ENCODE data around the gene ZNF777. TPM values are rescaled to one million over a fixed set of nuclear protein-coding genes. Genes with fewer than 3 reads are reported as not detected.

The ZNF777 gene
- polyA plus RNA-seq, 2 of the 4 experiments (the other 2 are of a cell fraction) = 5.4 to 10.5 TPM

DNA sequence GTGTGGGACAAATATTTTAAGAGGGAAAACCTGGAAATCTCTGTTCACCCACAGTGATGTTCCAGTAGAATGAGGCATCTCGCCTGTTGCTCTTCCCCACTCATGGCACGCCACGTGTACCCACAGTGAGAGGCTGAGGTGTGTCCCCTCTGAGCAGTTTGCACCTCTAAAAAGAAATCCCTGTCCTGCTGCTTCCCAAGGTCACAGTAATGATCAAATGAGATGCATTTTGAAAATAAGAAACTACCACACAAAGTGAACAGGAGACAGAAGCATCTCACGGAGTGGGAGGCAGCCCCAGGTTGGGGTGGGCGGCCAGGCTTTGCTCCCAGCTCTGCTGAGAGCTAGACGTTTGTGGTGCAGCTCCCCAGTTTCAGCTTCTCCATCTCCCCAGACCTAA, 12.4 kb upstream of the ZNF777 start (continued):
- no peak for TF ChIP-seq CHD4 (IDR thresholded peaks at IDR 0.05; ENCODE audit: borderline replicate concordance)
- TF ChIP-seq, protein P1, sequence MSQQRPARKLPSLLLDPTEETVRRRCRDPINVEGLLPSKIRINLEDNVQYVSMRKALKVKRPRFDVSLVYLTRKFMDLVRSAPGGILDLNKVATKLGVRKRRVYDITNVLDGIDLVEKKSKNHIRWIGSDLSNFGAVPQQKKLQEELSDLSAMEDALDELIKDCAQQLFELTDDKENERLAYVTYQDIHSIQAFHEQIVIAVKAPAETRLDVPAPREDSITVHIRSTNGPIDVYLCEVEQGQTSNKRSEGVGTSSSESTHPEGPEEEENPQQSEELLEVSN (IDR thresholded peaks at IDR 0.05; ENCODE audit: borderline replicate concordance, low read depth) = no peak

DNA sequence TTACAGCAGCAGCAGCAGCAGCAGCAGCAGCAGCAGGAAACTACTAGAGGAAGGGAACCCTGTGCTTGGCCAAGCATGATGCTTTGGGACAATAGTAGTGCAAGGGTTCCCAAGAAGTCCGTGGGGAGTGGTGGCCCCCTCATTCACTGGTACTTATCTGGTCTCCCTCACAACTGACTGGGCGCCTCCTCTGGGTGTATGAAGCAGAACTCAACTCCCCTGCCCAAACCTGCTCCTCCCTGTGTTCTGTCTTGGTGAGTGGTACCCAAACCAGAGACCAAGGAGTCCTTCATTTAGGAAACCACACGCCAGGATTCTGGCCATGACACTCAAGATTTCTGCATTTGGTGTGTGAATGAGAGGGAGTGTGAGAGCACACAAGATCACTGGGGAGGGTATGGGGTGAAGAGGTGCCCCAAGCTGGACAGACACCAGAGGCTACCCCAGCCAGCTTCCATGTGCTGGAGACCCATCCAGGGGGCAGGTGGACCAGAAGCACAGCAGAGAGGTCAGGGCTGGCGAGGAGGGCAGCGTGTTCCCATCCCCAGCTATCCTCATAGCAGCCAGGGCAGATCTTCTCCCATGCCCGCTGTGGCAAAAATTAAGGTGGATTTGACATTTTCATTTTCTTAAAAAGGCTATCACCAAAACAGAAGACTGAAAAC, 10.6 kb upstream of the ZNF777 start:
- Histone ChIP-seq H3K4me2 (no peak overlapping the region), H3K4me3 (no peak overlapping the region), H3K27ac (no peak overlapping the region), H3K9me3 (peaks cover 14% of the 10 kb centered on the region), H3K4me1 (no peaks in the 10 kb centered on the region)
- POLR2A ChIA-PET = no interaction called here
- 97% methylated on average over 6 of the region's 6 CpGs for WGBS (ENCODE audit: missing lambda C conversion rate)
- CTCF ChIA-PET = no interaction called here
- DNase-seq (ENCODE audit: low read depth in 1 of 2, low spot score in 1 of 2) (no peak), ATAC-seq (no peak), FAIRE-seq (no peak)
- no peak for TF ChIP-seq RARB (CRISPR knock-in tag; IDR thresholded peaks at IDR 0.05)
- TF ChIP-seq, protein P2, sequence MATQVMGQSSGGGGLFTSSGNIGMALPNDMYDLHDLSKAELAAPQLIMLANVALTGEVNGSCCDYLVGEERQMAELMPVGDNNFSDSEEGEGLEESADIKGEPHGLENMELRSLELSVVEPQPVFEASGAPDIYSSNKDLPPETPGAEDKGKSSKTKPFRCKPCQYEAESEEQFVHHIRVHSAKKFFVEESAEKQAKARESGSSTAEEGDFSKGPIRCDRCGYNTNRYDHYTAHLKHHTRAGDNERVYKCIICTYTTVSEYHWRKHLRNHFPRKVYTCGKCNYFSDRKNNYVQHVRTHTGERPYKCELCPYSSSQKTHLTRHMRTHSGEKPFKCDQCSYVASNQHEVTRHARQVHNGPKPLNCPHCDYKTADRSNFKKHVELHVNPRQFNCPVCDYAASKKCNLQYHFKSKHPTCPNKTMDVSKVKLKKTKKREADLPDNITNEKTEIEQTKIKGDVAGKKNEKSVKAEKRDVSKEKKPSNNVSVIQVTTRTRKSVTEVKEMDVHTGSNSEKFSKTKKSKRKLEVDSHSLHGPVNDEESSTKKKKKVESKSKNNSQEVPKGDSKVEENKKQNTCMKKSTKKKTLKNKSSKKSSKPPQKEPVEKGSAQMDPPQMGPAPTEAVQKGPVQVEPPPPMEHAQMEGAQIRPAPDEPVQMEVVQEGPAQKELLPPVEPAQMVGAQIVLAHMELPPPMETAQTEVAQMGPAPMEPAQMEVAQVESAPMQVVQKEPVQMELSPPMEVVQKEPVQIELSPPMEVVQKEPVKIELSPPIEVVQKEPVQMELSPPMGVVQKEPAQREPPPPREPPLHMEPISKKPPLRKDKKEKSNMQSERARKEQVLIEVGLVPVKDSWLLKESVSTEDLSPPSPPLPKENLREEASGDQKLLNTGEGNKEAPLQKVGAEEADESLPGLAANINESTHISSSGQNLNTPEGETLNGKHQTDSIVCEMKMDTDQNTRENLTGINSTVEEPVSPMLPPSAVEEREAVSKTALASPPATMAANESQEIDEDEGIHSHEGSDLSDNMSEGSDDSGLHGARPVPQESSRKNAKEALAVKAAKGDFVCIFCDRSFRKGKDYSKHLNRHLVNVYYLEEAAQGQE (IDR thresholded peaks at IDR 0.05) = no peak
- TF ChIP-seq CHD2 (IDR thresholded peaks at IDR 0.05; ENCODE audit: low read length, partially characterized antibody) = no peak
- TF ChIP-seq JUN (IDR thresholded peaks at IDR 0.05) = no peak
- TF ChIP-seq, protein P3, sequence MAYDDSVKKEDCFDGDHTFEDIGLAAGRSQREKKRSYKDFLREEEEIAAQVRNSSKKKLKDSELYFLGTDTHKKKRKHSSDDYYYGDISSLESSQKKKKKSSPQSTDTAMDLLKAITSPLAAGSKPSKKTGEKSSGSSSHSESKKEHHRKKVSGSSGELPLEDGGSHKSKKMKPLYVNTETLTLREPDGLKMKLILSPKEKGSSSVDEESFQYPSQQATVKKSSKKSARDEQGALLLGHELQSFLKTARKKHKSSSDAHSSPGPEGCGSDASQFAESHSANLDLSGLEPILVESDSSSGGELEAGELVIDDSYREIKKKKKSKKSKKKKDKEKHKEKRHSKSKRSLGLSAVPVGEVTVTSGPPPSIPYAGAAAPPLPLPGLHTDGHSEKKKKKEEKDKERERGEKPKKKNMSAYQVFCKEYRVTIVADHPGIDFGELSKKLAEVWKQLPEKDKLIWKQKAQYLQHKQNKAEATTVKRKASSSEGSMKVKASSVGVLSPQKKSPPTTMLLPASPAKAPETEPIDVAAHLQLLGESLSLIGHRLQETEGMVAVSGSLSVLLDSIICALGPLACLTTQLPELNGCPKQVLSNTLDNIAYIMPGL (CRISPR knock-in tag; IDR thresholded peaks at IDR 0.05; ENCODE audit: borderline replicate concordance) = no peak
- TF ChIP-seq BHLHE40 (IDR thresholded peaks at IDR 0.05; ENCODE audit: low read depth, low read length) = no peak
- no peak for TF ChIP-seq POLR2AphosphoS2 (conservative IDR thresholded peaks at IDR 0.05; ENCODE audit: low read length)
- TF ChIP-seq ZFP36 (IDR thresholded peaks at IDR 0.05; ENCODE audit: borderline replicate concordance, partially characterized antibody) = no peak
- TF ChIP-seq RAD21 (conservative IDR thresholded peaks at IDR 0.05 in 1 of 2, IDR thresholded peaks at IDR 0.05 in 1 of 2) = no peak
- TF ChIP-seq, protein P4, sequence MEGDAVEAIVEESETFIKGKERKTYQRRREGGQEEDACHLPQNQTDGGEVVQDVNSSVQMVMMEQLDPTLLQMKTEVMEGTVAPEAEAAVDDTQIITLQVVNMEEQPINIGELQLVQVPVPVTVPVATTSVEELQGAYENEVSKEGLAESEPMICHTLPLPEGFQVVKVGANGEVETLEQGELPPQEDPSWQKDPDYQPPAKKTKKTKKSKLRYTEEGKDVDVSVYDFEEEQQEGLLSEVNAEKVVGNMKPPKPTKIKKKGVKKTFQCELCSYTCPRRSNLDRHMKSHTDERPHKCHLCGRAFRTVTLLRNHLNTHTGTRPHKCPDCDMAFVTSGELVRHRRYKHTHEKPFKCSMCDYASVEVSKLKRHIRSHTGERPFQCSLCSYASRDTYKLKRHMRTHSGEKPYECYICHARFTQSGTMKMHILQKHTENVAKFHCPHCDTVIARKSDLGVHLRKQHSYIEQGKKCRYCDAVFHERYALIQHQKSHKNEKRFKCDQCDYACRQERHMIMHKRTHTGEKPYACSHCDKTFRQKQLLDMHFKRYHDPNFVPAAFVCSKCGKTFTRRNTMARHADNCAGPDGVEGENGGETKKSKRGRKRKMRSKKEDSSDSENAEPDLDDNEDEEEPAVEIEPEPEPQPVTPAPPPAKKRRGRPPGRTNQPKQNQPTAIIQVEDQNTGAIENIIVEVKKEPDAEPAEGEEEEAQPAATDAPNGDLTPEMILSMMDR (IDR thresholded peaks at IDR 0.05) = no peak
- TF ChIP-seq FOSL2 (IDR thresholded peaks at IDR 0.05) = no peak
- no peak for TF ChIP-seq FOSL2 (CRISPR knock-in tag; IDR thresholded peaks at IDR 0.05)
- TF ChIP-seq NPAS2 (CRISPR knock-in tag; IDR thresholded peaks at IDR 0.05; ENCODE audit: borderline replicate concordance) = no peak
- no peak for TF ChIP-seq PHF8 (IDR thresholded peaks at IDR 0.05; ENCODE audit: borderline replicate concordance, low read depth)
- TF ChIP-seq ZC3H11A (IDR thresholded peaks at IDR 0.05) = no peak
- TF ChIP-seq CHD4 (IDR thresholded peaks at IDR 0.05; ENCODE audit: borderline replicate concordance) = no peak
- no peak for TF ChIP-seq ESRRA (IDR thresholded peaks at IDR 0.05; ENCODE audit: borderline replicate concordance, low read length)
- TF ChIP-seq CBX2 (IDR thresholded peaks at IDR 0.05; ENCODE audit: borderline replicate concordance, low read depth) = no peak
- TF ChIP-seq CEBPB (IDR thresholded peaks at IDR 0.05) = no peak
- no peak for TF ChIP-seq CBX8 (IDR thresholded peaks at IDR 0.05)
- TF ChIP-seq, protein P5, sequence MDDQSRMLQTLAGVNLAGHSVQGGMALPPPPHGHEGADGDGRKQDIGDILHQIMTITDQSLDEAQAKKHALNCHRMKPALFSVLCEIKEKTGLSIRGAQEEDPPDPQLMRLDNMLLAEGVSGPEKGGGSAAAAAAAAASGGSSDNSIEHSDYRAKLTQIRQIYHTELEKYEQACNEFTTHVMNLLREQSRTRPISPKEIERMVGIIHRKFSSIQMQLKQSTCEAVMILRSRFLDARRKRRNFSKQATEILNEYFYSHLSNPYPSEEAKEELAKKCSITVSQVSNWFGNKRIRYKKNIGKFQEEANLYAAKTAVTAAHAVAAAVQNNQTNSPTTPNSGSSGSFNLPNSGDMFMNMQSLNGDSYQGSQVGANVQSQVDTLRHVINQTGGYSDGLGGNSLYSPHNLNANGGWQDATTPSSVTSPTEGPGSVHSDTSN (IDR thresholded peaks at IDR 0.05) = no peak
